ENCODE results near the gene IL22RA1.
A peak's percentile ranks its signal among the peaks of the same experiment; 100 is the strongest.

The IL22RA1 gene, protein sequence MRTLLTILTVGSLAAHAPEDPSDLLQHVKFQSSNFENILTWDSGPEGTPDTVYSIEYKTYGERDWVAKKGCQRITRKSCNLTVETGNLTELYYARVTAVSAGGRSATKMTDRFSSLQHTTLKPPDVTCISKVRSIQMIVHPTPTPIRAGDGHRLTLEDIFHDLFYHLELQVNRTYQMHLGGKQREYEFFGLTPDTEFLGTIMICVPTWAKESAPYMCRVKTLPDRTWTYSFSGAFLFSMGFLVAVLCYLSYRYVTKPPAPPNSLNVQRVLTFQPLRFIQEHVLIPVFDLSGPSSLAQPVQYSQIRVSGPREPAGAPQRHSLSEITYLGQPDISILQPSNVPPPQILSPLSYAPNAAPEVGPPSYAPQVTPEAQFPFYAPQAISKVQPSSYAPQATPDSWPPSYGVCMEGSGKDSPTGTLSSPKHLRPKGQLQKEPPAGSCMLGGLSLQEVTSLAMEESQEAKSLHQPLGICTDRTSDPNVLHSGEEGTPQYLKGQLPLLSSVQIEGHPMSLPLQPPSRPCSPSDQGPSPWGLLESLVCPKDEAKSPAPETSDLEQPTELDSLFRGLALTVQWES

DNA sequence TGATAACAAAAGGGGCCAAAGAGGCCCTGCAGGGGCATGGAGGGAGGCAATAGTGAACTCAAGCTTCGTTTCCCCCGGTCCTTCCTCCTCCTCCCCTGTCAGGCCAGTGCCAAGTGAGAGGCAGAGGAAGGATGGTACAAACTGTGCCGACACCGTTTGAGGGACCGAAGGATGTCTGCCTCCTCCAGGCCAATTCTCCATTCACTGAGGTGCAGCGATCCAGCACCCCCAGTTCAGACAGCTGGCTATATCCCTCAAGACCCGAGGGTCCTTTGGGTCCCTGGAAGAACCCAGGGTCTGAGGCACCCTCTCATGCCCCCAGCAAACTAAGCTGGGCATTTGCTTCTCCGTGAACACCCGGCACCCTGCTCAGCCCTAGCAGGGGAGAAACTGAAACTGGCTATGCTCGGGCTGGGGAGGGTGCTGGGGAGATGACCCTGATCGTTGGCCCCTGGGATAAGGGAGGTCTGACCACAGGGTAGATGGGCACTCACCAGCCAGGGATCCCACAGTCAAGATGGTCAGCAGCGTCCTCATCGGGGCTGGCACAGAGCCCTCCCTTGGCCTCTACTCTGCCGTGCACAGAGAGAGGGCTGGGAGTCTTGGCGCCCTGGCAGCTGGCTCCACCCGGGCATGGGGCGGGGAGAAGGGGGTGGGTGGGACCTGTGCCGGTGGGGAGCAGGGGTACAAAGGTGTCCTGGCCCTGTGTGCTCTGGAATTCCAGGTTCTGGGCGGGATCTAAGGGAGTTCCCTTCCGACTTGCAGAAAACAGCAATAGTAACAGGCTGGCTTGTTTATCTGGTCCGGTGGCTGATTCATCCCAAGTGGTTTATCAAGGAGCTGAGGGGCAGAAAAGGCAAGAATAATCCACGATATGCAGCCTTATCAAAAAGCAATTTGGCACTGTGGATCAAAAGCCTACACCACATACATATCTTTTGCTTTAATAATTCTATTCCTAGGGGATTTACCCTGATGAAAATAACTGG, at the start of gene IL22RA1:
TSS of gene IL22RA1 (minus strand) at position 595 of the 989 bp plus-strand sequence. CDS start at position 537, 58 bp downstream.
- no peaks in the 10 kb centered on the region for H3K4me1 Mint-ChIP-seq
- H3K27ac Mint-ChIP-seq: no peak within 1 kb of the TSS
- H3K4me3 Mint-ChIP-seq: no peak within 1 kb of the TSS
- H3K27me3 Mint-ChIP-seq: peaks cover 35% of the 10 kb centered on the region
- ATAC-seq: no peak
- no peaks in the 10 kb centered on the region for H3K36me3 Mint-ChIP-seq
- H3K9me3 Mint-ChIP-seq: no peaks in the 10 kb centered on the region

DNA sequence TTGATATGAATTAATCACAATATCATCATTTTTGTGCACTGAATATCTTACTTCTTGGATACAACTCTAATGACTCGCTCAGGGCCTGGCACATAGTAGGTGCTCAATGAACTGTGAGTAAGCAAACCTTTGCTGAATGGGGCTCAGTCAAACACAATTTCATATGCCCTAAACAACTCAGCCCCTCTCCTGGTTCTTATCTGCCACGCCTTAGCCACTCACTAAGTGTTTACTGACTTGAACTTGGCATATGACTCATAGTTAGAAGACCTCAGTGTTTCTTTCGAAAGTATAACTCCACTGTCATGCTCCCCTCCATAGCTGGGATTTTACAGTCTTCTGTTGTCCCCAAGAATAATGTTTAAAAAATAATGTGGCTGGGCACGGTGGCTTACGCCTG, 48.9 kb upstream of the IL22RA1 start:
- Mint-ChIP-seq H3K4me3 (peak overlapping the region; percentile 49), H3K9me3 (peaks cover 4% of the 10 kb centered on the region), H3K27me3 (no peaks in the 10 kb centered on the region), H3K27ac (peak overlapping the region; percentile 97), H3K4me1 (peaks cover 75% of the 10 kb centered on the region), H3K36me3 (no peaks in the 10 kb centered on the region)
- peak; percentile 56 for ATAC-seq

DNA sequence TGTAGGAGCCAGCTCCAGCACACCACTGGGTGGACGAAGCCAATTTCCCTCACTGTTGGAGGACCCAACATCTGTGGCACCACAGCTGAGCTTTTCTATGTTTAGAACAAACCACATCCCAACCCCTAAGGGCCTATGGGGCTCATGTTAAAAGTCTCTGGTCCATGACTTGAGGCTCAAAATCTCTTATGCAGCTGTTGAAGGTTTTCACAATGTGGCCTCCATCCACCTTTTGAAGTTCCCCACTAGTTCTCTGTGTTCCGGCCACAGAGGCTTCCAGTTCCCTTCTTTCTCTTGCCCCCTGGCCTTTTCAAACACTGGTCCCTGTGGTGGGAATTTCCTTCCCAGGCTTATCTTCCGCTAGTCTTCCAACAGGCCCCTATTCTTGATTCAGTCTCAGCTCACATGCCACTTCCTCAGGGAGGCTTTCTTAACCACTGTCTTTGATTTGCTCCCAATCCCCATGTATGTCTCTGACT, 48.1 kb upstream of the IL22RA1 start:
- Mint-ChIP-seq H3K27ac (peak overlapping the region; percentile 97), H3K9me3 (peaks cover 4% of the 10 kb centered on the region), H3K27me3 (no peaks in the 10 kb centered on the region), H3K4me1 (peaks cover 82% of the 10 kb centered on the region), H3K4me3 (peak overlapping the region; percentile 65), H3K36me3 (no peaks in the 10 kb centered on the region)
- peak; percentile 81 for ATAC-seq

DNA sequence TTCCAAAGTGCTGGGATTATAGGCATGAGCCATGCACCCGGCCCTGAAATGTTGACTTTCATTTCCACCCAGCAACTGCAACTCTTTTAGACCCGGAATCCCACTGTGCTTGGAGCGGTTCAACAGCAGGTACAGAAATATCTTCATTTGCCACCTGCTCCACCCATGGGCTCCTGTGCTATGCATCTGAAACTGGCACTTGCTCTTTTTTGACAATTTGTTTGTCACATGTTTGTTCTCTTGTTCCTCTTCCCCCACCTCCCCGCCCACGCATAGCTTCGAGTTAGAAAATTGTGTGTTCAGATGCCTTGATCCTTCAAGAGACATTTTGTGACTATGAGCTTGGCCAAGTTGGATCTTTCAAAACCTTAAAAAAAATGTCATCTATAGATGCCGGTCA, 46.6 kb upstream of the IL22RA1 start:
- Mint-ChIP-seq H3K9me3 (peaks cover 4% of the 10 kb centered on the region), H3K4me1 (peaks cover 79% of the 10 kb centered on the region)

DNA sequence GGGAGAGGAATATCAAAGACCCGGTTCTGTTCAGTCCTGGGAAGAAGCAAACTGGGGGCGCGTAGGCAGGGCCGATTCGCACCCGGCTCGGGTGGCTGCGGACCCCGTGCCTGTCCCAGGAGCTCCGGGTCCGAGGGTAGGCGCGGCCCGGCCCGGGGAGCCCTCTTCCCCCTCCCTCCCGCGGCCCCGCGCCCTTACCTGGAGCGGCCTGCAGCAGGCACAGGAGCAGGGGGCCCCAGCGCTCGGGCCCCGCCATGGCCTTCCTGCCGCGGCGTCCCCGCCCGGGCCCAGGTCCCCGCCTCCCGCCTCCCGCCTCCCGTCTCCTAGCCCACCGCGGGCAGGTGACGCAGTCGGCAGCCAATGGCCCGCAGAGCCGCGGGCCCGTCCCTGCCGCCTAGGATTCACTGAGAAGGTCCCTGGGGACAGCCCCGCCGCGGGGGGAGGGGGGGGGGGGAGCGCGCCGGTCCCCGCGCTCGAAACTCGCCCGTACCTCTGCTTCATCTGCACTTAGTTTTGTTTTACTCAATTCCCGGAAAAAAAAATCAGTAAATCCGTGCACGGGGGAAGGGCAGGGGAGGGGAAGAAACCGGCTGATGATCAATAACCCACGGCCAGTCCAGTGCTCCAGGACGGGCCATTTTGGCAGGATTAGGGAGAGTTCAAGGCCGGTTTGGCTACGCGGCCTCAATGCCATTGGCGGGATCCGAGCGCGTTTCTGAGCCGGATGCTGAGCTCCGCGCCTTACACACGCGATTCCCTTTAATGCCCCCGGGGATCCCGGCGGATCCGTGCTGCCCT, 44.3 kb upstream of the IL22RA1 start, which contains the start of gene IFNLR1:
TSS of gene IFNLR1 (minus strand) at position 297 of the 798 bp plus-strand sequence. CDS start at position 256, 41 bp downstream.
- H3K9me3 Mint-ChIP-seq: peaks cover 4% of the 10 kb centered on the region
- peaks cover 74% of the 10 kb centered on the region for H3K4me1 Mint-ChIP-seq
- H3K36me3 Mint-ChIP-seq: peaks cover 7% of the 10 kb centered on the region
- H3K27ac Mint-ChIP-seq: peak within 1 kb of the TSS; percentile 97
- peak; percentile 70 for ATAC-seq
- no peaks in the 10 kb centered on the region for H3K27me3 Mint-ChIP-seq
- H3K4me3 Mint-ChIP-seq: peak within 1 kb of the TSS; percentile 81

More for the DNA sequence above, 46.6 kb upstream of the IL22RA1 start:
- Mint-ChIP-seq H3K36me3 (no peaks in the 10 kb centered on the region), H3K27ac (peak overlapping the region; percentile 97), H3K27me3 (no peaks in the 10 kb centered on the region), H3K4me3 (peak overlapping the region; percentile 65)
- ATAC-seq: peak; percentile 60

DNA sequence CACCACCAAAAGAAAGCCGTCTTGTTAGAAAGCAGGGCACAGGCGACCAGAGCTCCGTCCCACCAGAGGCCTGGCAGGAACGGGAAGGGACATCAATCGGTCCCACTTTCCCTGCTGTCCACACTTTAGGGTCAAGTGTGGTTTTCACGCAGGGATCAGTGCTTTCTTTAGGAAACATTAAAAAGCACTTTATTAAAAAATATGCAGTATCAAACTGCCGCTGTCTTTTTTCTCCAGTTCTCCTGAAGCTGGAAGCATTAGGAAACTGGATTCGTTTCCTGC, 43.7 kb upstream of the IL22RA1 start:
- H3K27ac Mint-ChIP-seq: peak overlapping the region; percentile 83
- H3K4me3 Mint-ChIP-seq: peak overlapping the region; percentile 81
- H3K4me1 Mint-ChIP-seq: peaks cover 70% of the 10 kb centered on the region
- no peak for ATAC-seq
- no peaks in the 10 kb centered on the region for H3K27me3 Mint-ChIP-seq
- peaks cover 8% of the 10 kb centered on the region for H3K36me3 Mint-ChIP-seq
- peaks cover 3% of the 10 kb centered on the region for H3K9me3 Mint-ChIP-seq

DNA sequence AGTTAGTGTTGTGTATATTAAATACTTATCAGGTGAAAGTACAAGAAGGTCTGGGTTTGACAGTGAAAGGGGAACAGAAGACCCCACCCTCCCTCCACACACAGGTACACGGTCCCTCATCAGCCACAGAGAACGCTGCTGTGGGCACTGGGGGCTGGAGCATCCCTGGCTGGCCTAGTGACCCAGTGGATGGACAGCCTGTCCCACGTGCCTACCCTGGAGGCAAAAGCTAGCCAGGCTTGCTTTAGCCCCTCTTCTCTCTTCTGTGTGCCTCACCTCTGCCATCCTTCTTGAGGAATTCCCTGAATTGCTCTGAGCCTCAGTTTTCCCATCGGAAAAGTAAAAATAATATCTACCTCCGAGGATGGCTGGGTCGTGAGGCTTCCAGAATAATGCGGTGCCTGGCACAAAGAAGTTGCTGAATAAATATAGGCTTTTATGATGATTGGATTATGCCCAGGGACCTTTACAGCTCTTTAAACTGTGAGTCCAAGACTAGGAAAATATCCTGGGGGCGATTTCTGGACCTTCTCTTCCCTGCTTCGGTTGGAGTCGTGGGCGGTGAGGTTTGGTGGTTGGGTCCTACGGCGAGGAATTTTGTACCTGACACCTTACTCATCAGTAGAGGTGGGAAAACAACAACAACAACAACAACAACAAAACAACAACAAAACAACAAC, 43.2 kb upstream of the IL22RA1 start:
- Mint-ChIP-seq H3K4me1 (peaks cover 70% of the 10 kb centered on the region), H3K36me3 (peaks cover 13% of the 10 kb centered on the region), H3K27ac (peak overlapping the region; percentile 83), H3K9me3 (no peaks in the 10 kb centered on the region), H3K4me3 (peak overlapping the region; percentile 81), H3K27me3 (no peaks in the 10 kb centered on the region)
- no peak for ATAC-seq

DNA sequence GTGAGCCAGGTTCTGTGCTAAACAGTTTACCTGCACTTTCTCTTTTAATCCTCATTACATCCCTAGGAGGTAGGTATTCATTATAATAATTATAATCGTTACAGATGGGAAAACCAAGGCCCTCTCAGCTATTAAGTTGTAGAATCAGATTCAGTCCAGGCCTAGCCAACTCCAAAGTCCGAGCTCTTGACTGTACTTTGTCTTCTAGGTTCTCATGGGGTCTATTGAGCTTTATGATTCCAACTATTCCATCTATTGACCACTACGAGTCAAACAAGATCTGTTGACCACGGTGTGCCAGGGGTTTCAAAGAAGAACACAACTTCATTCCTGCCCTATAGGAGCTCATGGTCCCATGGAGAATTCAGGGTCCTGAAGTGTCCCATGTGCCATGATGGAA, 42.1 kb upstream of the IL22RA1 start:
- Mint-ChIP-seq H3K27ac (no peak overlapping the region), H3K4me1 (peaks cover 70% of the 10 kb centered on the region), H3K9me3 (no peaks in the 10 kb centered on the region), H3K4me3 (peak overlapping the region; percentile 81), H3K36me3 (peaks cover 22% of the 10 kb centered on the region), H3K27me3 (no peaks in the 10 kb centered on the region)
- no peak for ATAC-seq

DNA sequence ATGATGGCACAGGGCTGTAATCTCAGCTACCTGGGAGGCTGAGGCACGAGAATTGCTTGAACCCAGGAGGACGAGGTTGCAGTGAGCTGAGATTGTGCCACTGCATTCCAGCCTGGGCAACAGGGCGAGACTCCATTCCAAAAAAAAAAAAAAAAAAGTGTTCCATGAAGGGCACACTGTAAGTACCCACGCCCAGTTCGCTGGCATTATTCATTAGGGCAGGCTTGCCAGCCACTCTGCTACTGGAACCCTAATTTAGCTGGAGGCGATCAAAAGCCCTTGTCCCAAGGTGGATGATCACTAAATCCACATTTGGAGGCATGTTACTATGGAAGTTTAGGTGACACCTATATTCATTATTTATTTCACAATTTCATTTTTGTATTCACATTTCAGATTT, 39.1 kb upstream of the IL22RA1 start:
- H3K27me3 Mint-ChIP-seq: no peaks in the 10 kb centered on the region
- H3K36me3 Mint-ChIP-seq: peaks cover 41% of the 10 kb centered on the region
- ATAC-seq: no peak
- peaks cover 62% of the 10 kb centered on the region for H3K4me1 Mint-ChIP-seq
- H3K27ac Mint-ChIP-seq: no peak overlapping the region
- no peaks in the 10 kb centered on the region for H3K9me3 Mint-ChIP-seq
- H3K4me3 Mint-ChIP-seq: no peak overlapping the region

DNA sequence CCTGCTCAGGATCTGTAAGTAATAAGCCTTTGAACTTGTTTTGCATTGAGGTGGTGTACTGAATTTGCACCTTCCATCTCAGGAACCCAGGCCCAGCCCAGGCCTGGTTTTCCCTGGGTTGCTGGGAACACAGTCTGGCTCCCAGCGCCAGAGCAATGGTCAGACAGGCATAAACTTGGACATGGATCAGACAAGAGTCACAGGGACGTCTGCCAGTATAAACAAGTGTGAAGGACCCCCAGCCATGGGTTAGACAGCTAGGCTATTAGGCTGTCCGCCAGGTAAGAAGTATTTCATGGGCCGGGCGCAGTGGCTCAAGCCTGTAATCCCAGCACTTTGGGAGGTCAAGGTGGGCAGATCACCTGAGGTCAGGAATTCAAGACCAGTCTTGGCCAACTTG, 38.7 kb upstream of the IL22RA1 start:
- Mint-ChIP-seq H3K4me1 (peaks cover 66% of the 10 kb centered on the region), H3K27ac (no peak overlapping the region), H3K9me3 (no peaks in the 10 kb centered on the region), H3K4me3 (no peak overlapping the region), H3K27me3 (no peaks in the 10 kb centered on the region), H3K36me3 (peaks cover 45% of the 10 kb centered on the region)
- ATAC-seq: no peak

DNA sequence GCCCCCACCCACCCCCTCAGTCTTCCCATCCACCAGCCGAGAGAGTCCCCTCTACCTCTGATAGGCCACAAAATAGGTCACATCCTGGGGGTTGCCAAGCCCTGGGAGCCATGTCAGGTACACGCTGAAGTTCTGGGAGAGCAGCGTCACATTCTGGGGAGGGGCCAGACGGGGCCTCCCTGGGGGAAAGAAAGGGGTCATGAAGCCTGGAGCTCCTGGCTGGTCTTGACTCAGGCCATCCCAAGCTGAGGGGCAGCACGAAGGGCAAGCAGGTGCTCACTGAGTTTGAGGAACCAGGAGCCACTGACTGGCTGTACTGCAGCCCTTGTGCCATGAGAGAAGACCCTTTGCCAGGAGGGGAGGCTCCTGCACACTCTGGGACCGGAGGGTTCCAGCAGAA, 37.7 kb upstream of the IL22RA1 start:
- H3K27ac Mint-ChIP-seq: peak overlapping the region; percentile 24
- no peak for ATAC-seq
- no peaks in the 10 kb centered on the region for H3K27me3 Mint-ChIP-seq
- no peaks in the 10 kb centered on the region for H3K9me3 Mint-ChIP-seq
- H3K4me3 Mint-ChIP-seq: no peak overlapping the region
- peaks cover 55% of the 10 kb centered on the region for H3K36me3 Mint-ChIP-seq
- peaks cover 66% of the 10 kb centered on the region for H3K4me1 Mint-ChIP-seq

DNA sequence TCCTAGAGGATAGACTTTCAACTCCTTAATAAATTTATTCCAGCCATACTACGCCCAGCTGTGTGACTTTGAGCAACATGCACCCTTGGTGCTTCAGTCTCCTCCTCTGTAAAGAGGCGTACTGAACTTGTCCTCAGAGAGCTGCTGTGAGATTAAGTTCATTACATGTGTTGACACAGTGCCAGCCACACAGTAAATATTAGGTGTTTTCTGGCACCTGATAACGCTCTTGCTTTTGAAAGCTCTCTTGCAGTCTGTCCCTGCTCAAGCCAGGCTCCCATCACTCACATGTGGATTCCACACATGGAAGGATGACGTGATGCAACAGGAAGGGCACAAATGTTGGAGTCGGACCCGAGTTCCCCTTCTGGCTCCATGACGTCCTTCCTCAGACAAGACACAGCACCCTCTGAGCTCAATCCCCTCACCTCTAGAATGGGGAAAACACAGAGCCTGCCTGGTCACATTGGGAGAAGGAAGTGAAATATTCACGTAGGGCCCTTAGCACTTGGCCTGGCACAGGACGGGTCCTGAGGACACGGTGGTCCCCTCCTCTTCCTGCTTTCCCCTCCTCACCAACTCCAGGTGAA, 36.4 kb upstream of the IL22RA1 start:
- Mint-ChIP-seq H3K4me1 (peaks cover 62% of the 10 kb centered on the region), H3K27ac (peak overlapping the region; percentile 24), H3K9me3 (peaks cover under 1% of the 10 kb centered on the region), H3K36me3 (peaks cover 66% of the 10 kb centered on the region), H3K27me3 (no peaks in the 10 kb centered on the region), H3K4me3 (no peak overlapping the region)
- no peak for ATAC-seq

DNA sequence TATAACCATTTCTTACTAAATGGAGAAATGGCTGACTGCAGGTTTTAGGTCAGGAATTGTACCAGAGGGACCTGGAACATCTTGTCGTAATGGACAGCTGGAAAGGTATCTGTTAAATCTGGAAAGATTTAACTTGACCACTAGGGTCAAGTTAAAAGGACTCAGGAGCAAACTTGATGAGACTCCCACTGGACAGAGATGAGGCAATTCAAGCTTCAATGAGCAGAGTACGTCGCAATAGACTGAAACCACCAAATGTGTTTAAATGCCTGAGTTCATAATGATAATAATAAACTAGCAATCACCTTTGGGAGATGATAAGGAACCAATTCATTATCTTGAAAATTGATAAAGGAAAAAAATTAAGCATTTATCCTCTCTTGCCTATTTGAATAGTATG, 35.5 kb upstream of the IL22RA1 start:
- peaks cover 65% of the 10 kb centered on the region for H3K4me1 Mint-ChIP-seq
- no peaks in the 10 kb centered on the region for H3K27me3 Mint-ChIP-seq

DNA sequence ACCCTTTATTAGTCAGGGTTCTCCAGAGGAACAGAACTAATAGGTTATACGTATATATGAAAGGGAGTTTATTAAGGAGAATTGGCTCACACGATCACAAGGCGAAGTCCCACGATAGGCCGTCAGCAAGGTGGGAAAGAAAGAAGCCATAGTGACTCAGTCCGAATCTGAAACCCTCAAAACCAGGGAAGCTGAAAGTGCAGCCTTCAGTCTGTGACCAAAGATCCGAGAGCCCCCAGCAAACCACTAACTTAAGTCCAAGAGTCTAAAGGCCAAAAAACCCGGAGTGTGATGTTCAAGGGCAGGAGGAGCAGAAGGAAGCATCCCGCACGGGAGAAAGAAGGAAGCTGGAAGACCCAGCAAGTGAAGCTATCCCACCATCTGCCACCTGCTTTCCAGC, 34.2 kb upstream of the IL22RA1 start:
- H3K4me3 Mint-ChIP-seq: peak overlapping the region; percentile 39
- no peak for ATAC-seq
- peak overlapping the region; percentile 68 for H3K27ac Mint-ChIP-seq
- H3K4me1 Mint-ChIP-seq: peaks cover 66% of the 10 kb centered on the region
- peaks cover 7% of the 10 kb centered on the region for H3K9me3 Mint-ChIP-seq
- H3K27me3 Mint-ChIP-seq: no peaks in the 10 kb centered on the region
- H3K36me3 Mint-ChIP-seq: peaks cover 73% of the 10 kb centered on the region

More for the DNA sequence above, 35.5 kb upstream of the IL22RA1 start:
- Mint-ChIP-seq H3K27ac (no peak overlapping the region), H3K9me3 (peaks cover 7% of the 10 kb centered on the region), H3K36me3 (peaks cover 71% of the 10 kb centered on the region), H3K4me3 (no peak overlapping the region)
- ATAC-seq: no peak

All from stimulated activated memory B cell treated with anti-CD40 and anti-IgM and Interleukin-4, amounts not matched to agents 10 μg/mL and 1 μg/mL and 100 μg/mL, for 72 hours (primary cell).